ENCODE data around the gene TNF. TPM values are rescaled to one million over a fixed set of nuclear protein-coding genes. Genes with fewer than 3 reads are reported as not detected.

TNF gene
- total and polyA plus RNA-seq, 2 of the 13 experiments (the other 11 are each of a cell fraction or from before 2014, with no cell fraction given) = not detected

GRCh38 chr6:31541658-31542521 lies 33.5 kb upstream of the TNF start, which contains the start of gene DDX39B (continued):
- TF ChIP-seq KLF12 (CRISPR knock-in tag; IDR thresholded peaks at IDR 0.05; ENCODE audit: borderline replicate concordance) (peak; percentile 78), ZNF160 (CRISPR knock-in tag; IDR thresholded peaks at IDR 0.05) (peak; percentile 82; the same call in 1 of the 2 replicates), RBAK (CRISPR knock-in tag; IDR thresholded peaks at IDR 0.05) (no peak), ZNF207 (IDR thresholded peaks at IDR 0.05; ENCODE audit: borderline replicate concordance) (no peak), JUN (CRISPR knock-in tag; IDR thresholded peaks at IDR 0.05) (no peak), SNAI1 (CRISPR knock-in tag; IDR thresholded peaks at IDR 0.05; ENCODE audit: borderline replicate concordance) (peak; percentile 83), SP1 (IDR thresholded peaks at IDR 0.05) (no peak), SP1 (CRISPR knock-in tag; IDR thresholded peaks at IDR 0.05) (peak; percentile 47), CBX5 (CRISPR knock-in tag; IDR thresholded peaks at IDR 0.05; ENCODE audit: borderline replicate concordance) (peak; percentile 91), U2AF1 (optimal IDR thresholded peaks at IDR 0.05; ENCODE audit: low read depth, low read length) (no peak), BCL6 (CRISPR knock-in tag; IDR thresholded peaks at IDR 0.05) (peak; percentile 52), MTF2 (CRISPR knock-in tag; IDR thresholded peaks at IDR 0.05; ENCODE audit: borderline replicate concordance) (no peak), ZNF34 (CRISPR knock-in tag; IDR thresholded peaks at IDR 0.05; ENCODE audit: borderline replicate concordance) (peak; percentile 65; the same call in 1 of the 2 replicates), SIX1 (CRISPR knock-in tag; IDR thresholded peaks at IDR 0.05; ENCODE audit: borderline replicate concordance) (no peak), ZNF253 (CRISPR knock-in tag; IDR thresholded peaks at IDR 0.05; ENCODE audit: borderline replicate concordance) (no peak; the same call in 1 of the 2 replicates), ZNF547 (CRISPR knock-in tag; IDR thresholded peaks at IDR 0.05) (peak; percentile 96), AKAP8 (CRISPR knock-in tag; IDR thresholded peaks at IDR 0.05) (peak; percentile 79), ZSCAN22 (CRISPR knock-in tag; IDR thresholded peaks at IDR 0.05) (no peak; the same call in 1 of the 2 replicates), KDM2A (CRISPR knock-in tag; IDR thresholded peaks at IDR 0.05; ENCODE audit: borderline replicate concordance, low read depth) (peak; percentile 92), PCBP2 (optimal IDR thresholded peaks at IDR 0.05; ENCODE audit: low read depth, low read length, poor library complexity, severe bottlenecking) (no peak), STAT5B (CRISPR knock-in tag; IDR thresholded peaks at IDR 0.05) (peak; percentile 86; the same call in 1 of the 2 replicates), ZBTB7A (CRISPR knock-in tag; IDR thresholded peaks at IDR 0.05) (peak; percentile 83; the same call in 1 of the 2 replicates), MTA1 (CRISPR knock-in tag; IDR thresholded peaks at IDR 0.05; ENCODE audit: borderline replicate concordance) (no peak; the same call in 1 of the 2 replicates), HMG20A (CRISPR knock-in tag; IDR thresholded peaks at IDR 0.05; ENCODE audit: borderline replicate concordance) (0 out of 2 replicates have a peak, but pooled peaks have one; percentile 25)
- TF ChIP-seq, protein P1, sequence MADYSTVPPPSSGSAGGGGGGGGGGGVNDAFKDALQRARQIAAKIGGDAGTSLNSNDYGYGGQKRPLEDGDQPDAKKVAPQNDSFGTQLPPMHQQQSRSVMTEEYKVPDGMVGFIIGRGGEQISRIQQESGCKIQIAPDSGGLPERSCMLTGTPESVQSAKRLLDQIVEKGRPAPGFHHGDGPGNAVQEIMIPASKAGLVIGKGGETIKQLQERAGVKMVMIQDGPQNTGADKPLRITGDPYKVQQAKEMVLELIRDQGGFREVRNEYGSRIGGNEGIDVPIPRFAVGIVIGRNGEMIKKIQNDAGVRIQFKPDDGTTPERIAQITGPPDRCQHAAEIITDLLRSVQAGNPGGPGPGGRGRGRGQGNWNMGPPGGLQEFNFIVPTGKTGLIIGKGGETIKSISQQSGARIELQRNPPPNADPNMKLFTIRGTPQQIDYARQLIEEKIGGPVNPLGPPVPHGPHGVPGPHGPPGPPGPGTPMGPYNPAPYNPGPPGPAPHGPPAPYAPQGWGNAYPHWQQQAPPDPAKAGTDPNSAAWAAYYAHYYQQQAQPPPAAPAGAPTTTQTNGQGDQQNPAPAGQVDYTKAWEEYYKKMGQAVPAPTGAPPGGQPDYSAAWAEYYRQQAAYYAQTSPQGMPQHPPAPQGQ (CRISPR knock-in tag; IDR thresholded peaks at IDR 0.05; ENCODE audit: borderline replicate concordance) = 0 out of 2 replicates have a peak, but pooled peaks have one; percentile 89
- TF ChIP-seq, protein P2, sequence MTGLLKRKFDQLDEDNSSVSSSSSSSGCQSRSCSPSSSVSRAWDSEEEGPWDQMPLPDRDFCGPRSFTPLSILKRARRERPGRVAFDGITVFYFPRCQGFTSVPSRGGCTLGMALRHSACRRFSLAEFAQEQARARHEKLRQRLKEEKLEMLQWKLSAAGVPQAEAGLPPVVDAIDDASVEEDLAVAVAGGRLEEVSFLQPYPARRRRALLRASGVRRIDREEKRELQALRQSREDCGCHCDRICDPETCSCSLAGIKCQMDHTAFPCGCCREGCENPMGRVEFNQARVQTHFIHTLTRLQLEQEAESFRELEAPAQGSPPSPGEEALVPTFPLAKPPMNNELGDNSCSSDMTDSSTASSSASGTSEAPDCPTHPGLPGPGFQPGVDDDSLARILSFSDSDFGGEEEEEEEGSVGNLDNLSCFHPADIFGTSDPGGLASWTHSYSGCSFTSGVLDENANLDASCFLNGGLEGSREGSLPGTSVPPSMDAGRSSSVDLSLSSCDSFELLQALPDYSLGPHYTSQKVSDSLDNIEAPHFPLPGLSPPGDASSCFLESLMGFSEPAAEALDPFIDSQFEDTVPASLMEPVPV (CRISPR knock-in tag; IDR thresholded peaks at IDR 0.05) = 0 out of 2 replicates have a peak, but pooled peaks have one; percentile 6
- TF ChIP-seq, protein P3, sequence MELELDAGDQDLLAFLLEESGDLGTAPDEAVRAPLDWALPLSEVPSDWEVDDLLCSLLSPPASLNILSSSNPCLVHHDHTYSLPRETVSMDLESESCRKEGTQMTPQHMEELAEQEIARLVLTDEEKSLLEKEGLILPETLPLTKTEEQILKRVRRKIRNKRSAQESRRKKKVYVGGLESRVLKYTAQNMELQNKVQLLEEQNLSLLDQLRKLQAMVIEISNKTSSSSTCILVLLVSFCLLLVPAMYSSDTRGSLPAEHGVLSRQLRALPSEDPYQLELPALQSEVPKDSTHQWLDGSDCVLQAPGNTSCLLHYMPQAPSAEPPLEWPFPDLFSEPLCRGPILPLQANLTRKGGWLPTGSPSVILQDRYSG (CRISPR knock-in tag; IDR thresholded peaks at IDR 0.05) = peak; percentile 91
